Erythroblast (primary cell): ENCODE data around the gene CPNE9.

Experiments
- GATA1 ChIP-seq: IDR thresholded peaks from 2 replicates; pipeline ENCODE4 v1.6.1; 2011; ENCODE audit warnings: low read depth, mild to moderate bottlenecking, control low read depth, low read length, moderate library complexity
- POLR2A ChIP-seq: IDR thresholded peaks from 2 replicates; pipeline ENCODE4 v1.6.1; 2011; ENCODE audit warnings: mild to moderate bottlenecking, low read length

DNA sequence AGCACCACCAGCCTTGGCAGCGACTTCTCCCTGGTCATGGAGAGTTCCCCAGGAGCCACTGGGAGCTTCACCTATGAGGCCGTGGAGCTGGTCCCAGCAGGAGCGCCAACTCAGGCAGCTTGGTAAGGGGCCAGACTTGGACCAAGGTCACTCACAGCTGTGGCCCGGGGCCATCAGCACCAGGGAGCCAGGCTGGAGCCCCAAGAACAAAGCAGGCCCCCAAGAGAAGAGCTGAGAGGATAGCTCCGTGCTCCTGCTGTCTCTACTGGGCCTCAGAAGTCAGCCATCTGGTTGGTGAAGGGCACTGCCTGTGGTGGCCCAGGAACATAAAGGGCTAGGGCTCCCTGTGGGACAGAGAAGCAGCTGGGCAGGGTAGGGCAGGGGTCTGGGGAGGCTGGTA, 14.7 kb upstream of the CPNE9 start:
- TF ChIP-seq POLR2A (no peak), GATA1 (no peak)
